HCEC 1CT (cell line): ENCODE data around the gene C10orf67.
A peak's percentile ranks its signal among the peaks of the same experiment; 100 is the strongest.

Experiments used
- DNase-seq: peaks from one replicate; pipeline ENCODE4 v3.0.0-alpha.2; 2017

The C10orf67 gene

DNA sequence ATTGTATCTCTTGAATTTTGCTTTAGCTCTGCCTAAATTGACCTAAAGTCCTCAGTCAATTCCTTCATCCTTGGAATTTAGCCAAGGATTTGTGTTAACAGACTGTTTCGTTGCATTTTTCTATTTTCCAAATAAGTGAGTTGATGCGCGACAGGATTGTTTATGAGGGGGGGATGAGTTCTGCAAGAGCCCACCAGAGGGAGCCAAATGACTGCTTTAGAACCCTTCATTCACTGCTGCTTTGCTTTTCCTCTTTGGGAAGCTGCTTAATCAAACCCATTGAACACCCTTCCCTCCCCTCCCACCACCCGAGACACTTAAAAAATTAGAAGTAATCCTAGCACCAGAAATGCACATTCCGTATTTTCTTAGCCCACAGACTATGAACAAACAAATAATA lies 186.2 kb downstream of the C10orf67 start:
- DNase-seq = peak; percentile 66

DNA sequence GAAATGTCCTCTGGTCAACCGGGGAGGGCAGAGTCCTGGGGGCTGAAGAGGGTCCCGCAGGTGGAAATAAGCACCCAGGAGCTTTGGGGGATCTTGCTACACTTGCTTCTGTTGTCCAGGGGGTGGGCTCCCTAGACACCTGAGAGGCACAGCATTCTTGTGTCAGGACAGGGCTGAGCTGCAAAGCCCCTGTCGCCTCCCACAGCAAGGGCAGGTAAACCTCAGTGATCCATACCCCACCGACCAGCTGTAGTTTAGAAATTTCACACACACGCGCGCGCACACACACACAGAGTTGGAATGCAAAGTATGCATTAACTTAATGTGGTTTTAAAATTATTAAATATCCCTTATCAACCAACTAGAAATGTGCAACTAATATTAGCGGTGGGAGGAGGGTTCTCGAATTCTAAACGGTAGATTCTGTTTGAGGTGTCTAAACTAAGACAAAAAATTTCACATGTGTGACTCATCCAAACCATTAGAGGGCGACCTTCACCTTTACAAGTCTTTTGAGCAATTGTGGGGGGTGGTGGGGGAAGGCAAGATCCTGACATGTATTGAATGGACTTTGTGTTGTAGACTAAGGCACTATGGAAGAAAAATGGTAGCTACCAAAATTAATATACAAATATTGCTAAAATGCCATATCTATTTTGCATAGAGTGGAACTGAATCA lies 186.8 kb downstream of the C10orf67 start:
- peak; percentile 59 for DNase-seq

DNA sequence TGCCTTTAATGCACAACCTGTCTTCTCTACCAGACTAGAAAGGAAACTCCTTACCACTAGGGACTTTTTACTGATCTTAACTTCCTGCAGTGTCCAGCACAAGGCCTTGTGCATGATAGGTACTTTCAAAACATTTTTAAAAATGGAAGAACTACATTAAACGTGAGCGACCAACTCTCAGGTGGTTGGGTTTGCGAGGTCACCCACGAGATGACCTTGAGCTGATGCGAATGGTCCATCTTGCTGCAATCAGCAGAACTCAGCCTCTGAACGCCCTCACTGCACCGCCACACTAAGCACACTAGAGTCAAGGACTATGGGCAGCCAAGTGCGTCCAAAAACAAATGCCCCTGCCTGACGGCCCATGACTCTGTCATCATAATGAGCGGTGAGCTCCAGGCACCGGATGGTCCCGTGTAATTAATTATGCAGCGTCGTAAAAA lies 187.3 kb downstream of the C10orf67 start:
- DNase-seq = no peak

DNA sequence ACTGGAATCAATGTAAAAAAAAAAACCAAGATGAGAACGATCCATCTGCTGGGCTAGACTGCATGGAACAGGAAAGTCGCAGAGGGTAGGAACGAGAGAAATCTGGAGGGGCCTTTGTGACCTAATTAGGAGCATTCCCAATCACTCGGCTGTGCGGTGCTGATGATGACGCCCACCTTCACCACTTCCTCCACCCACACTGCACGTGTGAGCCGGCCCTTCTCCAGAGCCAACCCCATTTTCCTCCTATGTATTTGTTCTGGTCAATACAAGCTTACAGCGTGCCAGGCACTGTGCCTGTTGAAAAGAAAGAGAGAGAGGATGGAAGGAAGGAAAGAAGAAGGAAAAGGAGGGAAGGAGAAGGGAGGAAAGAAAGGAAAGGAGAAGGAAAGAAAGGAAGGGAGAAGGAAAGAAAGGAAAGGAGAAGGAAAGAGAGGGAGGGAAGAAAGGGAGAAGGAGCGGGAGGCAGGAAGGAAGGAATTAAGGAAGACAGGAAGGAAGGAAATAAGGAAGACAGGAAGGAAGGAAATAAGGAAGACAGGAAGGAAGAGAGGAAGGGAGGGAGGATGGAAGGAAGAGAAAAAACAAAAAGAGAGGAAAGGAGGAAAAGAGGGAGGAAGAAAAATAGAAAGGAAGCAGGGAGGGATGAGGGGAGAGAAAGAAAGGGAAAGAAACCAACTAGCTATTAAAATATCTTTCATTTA lies 188.0 kb downstream of the C10orf67 start:
- DNase-seq = no peak

DNA sequence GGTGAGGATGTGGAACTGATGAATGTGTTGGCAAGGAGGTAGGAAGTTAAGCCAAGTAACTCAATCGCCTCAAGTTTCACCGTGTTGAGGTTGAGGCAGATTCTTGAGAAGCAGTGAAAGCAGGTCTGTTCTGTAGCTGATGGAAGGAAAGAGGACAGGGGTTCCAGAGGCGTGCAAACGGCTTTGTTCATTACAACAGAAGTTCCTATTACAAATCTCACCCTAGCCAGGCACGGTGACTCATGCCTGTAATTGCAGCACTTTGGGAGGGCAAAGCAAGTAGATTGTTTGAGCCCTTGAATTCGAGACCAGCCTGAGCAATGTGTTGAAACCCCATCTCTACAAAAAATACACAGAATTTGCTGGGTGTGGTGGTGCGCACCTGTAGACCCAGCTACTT lies 189.4 kb downstream of the C10orf67 start:
- DNase-seq = peak; percentile 17
